ENCODE results near the gene LHX1.

The LHX1 gene

GRCh38 chr17:36937001-36937958, at the start of gene LHX1:
Gene LHX1 (plus strand): TSS chr17:36937475. CDS start chr17:36938198, 723 bp downstream.
- DNase-seq (ENCODE audit: low read depth): no peak

GRCh38 chr17:36888236-36888951, 48.9 kb upstream of the LHX1 start:
- no peak for DNase-seq (ENCODE audit: low read depth)

GRCh38 chr17:36889770-36890349, 47.4 kb upstream of the LHX1 start:
- peak; percentile 24 for DNase-seq (ENCODE audit: low read depth)

DNA sequence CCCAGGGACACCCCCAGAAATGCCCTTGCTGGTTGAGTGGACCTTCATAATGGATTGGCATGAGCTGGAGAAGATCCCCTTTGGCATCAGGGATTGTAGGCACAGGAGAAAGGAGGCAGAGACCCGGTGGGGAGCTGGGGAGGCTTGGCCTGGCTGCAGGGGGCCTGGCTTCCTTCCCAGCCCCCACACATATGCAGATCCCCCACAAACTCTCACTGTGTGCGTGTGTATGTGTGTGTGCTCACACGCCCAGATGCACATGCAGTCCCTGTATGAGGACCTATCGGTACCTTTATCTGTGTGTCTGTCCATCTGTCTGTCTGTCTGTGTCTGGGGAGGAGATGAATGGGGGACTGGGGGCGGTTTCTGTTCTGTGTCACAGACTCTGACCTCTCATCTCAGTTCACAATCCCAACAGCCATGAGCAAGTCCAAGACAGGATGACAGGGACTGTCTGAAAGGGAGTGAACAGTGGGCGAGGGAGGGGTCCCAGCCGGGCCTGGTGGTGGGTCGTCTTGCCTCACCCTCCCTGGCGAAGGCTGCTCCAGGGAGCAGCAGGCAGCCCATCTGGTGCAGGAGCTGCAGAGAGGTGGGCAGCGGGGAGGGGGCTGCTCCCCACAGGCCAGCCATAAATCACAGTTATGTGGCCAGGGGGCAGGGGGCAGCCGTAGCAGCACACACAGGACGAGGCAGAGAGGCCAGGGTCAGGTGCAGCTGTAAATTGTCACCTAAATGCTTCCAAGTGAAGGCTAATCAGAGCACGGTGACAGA, 46.7 kb upstream of the LHX1 start:
- DNase-seq (ENCODE audit: low read depth): no peak

- no peak for DNase-seq (ENCODE audit: low read depth)
Measured at GRCh38 chr17:36892112-36892838, 45.0 kb upstream of the LHX1 start.

DNA sequence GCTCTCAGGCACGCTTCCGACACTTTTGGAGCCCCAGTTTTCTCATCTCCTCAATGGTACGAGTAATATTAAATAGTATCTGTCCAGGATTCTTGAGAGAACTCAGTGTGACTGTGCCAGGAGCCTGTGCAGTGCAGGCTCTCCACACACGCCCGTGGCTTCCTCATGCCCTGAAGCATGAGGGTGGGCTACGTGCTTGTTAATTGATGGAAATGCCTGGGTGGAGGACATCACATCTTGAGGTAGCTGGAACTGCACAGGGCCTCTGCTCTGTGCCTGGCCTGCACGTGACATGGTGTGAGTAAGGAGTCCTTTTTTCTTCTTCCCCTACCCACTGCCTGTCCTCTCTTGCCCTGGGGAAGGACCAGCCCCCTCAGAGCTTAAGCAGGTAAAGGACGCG, 43.1 kb upstream of the LHX1 start:
- no peak for DNase-seq (ENCODE audit: low read depth)

DNA sequence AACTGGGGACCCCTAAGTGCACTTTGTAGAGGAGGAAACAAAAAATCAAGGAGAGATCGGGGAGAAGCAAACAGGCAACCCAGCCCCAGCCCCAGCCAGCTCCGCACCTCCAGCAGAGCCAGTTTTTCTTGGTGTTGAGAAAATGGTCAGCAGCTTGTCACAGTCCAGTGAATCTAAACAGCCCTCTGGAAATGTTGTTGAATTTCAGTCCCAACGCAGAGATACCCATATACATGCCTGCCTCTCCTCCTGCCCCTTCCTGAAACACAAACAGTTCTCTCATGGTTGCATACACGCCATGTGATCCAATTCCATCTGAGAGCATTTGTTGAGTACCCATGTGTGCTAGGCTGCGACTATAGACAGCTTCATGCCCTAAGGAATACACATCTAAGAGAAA, 42.4 kb upstream of the LHX1 start:
- no peak for DNase-seq (ENCODE audit: low read depth)

DNA sequence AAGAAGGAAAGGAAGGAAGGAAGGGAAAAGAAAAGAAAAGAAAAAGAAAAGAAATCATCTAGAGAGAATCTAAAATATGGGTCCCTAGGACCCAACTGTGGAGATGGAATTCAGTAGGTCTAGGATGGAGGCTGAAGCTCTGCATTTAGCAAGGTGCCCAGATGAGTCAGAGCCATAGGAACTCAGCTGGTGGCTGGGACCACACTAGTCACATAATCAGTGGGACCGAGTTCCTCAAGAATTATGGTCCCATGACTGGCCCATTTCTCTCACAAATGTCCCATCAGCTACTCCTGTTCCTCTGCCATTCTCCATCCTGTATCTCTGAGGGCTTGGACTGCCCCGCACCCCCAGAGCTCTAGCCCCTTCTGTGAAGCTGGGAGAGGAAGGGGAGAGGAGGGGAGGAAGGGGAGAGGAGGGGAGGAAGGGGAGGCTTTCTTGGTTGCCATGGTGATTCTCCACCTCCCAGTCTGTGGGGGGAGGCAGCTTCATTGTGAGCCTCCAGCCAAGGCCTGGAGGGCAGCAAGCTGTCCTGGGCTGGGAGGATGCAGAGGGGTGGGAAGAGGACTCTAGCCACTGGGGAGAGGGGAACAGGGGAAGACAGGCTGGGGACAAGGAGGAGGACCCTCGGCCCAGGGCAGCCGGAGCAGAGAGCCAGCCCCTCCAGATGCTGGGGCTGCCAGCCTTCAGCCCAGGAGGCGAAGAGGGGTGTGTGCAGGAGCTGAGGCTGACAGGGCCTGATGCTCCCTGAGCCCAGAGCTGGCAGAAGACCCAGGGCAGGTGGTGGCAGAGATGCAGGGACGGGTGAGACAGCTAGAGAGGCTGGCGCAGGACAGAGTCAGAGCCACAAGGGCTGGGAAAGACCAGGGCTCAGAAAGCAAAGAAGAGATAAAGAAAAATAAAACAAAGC, 37.8 kb upstream of the LHX1 start:
- DNase-seq (ENCODE audit: low read depth): no peak

DNA sequence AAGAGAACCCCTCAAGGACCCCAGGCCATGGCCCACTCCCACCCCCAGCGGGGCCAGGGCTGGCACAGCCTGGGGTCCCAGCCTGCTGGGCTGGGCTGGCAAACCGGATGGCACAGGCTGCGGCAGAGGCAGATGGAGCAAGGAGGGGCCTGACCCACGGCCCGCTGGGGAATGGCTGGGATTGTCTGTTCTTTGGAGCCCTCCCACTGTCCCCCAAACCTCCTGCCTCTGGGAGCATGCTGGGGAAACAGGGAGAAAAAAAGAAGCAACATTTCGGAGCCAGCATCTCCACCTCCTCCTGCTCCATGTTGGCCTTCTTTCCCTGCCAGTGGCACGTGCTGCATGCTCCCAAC, 37.1 kb upstream of the LHX1 start:
- DNase-seq (ENCODE audit: low read depth): no peak

GRCh38 chr17:36901506-36901905, 35.8 kb upstream of the LHX1 start:
- no peak for DNase-seq (ENCODE audit: low read depth)

DNA sequence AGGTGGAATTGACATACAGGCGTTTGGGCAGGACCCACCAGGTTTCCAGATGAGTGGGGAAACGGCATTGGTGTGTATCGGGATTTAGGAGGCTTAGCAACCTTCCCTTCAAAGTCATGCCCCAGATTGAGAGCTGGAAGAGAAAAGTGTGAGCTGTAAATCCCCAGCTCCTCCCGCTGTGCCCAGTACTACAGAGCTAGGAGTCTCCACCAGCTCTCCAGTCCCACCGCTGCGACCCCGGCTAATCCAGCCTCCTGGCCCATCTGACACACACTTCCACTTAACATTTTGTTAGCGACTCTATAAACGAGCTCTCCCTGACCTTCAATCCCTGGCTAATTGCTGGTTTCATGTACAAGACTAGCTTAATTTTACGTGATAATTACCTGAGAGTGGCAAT, 29.9 kb upstream of the LHX1 start:
- no peak for DNase-seq (ENCODE audit: low read depth)

DNA sequence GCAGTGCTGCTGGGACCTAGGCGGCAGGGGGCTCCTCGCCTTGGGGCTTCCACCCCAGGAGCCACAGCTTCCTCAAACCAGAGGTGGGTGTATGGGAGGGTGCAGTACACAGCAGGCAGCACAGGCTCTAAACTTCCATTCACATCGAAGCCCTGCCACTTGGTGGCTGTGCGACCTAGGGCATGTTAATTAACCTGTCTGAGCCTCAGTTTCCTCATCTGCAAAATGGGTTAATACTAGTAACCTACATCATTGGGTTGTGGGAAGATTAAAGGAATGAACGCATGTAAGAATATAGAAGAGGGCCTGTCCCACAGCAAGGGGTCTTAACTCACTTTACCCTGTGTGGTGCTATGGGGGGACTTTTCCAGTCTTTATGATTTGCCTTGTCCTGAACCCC, 26.8 kb upstream of the LHX1 start:
- DNase-seq (ENCODE audit: low read depth): no peak

- DNase-seq (ENCODE audit: low read depth): no peak
Measured at GRCh38 chr17:36911001-36911400, 26.3 kb upstream of the LHX1 start.

DNA sequence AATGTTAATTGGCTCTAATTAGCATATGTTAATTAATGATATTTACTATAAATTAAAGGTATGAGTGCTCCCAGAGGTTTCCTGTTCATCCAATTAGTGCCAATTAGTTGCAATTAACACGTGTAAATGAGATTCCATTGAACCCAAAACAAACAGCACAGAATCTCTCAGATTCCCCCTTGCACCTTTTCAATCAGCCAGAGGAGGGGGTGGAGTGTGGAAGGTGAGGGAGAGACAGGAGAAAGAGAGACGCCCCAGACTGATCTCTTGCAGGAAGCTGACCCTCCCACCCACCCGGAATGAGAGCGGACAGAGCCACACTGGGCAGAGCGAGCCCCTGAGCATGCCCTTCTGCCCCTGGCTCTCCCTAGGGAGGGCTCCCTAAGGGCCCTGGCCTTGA, 24.1 kb upstream of the LHX1 start:
- DNase-seq (ENCODE audit: low read depth): no peak

GRCh38 chr17:36918211-36918691, 19.0 kb upstream of the LHX1 start:
- no peak for DNase-seq (ENCODE audit: low read depth)

- no peak for DNase-seq (ENCODE audit: low read depth)
Measured at GRCh38 chr17:36919407-36919968, 17.8 kb upstream of the LHX1 start.

GRCh38 chr17:36920032-36921005, 17.0 kb upstream of the LHX1 start:
- DNase-seq (ENCODE audit: low read depth): no peak

- no peak for DNase-seq (ENCODE audit: low read depth)
Measured at GRCh38 chr17:36921095-36921851, 16.0 kb upstream of the LHX1 start.

Measured in CMK (cell line).